H1 (cell line): ENCODE results near the gene TCEAL4. TPM values are rescaled to one million over a fixed set of nuclear protein-coding genes. Genes with fewer than 3 reads are reported as not detected.

Source experiments
- CTCF ChIA-PET: fragments of 300-600 bp; sonication (Branson Sonifier 250); formaldehyde crosslinking; loops from one replicate; lab custom pipeline; 2021; ENCODE audit not compliant: partially characterized antibody; lab: Charles Lee
- POLR2A ChIA-PET: fragments of 300-600 bp; sonication (Branson Sonifier 250); formaldehyde crosslinking; loops from one replicate; lab custom pipeline; 2021; ENCODE audit warnings: inconsistent platforms; ENCODE audit not compliant: partially characterized antibody; lab: Charles Lee
- DNase-seq, 2 experiments: peaks; one replicate each; pipeline versions ENCODE4 v3.0.0 to v3.0.0-alpha.2; 2010 to 2022; ENCODE audit warnings: low spot score in 2 of 2, low read depth in 1 of 2, mixed read lengths in 1 of 2
- FAIRE-seq: peaks from 2 replicates; lab custom pipeline; 2011; peaks lifted over from hg19 to GRCh38; lab: Jason Lieb, UNC
- H2AFZ ChIP-seq: 2 replicates; pipeline ENCODE4 v1.8.1; 2012; ENCODE audit warnings: low read length, inconsistent platforms
- H2AK5ac ChIP-seq: 2 replicates; pipeline ENCODE4 v1.6.1; 2013; ENCODE audit warnings: low read depth, low read length
- H2BK120ac ChIP-seq: replicated peaks from 2 replicates; pipeline ENCODE3; 2013; ENCODE audit warnings: low read depth, low read length, inconsistent platforms
- H2BK12ac ChIP-seq: 2 replicates; pipeline ENCODE4 v1.6.1; 2013; ENCODE audit warnings: low read depth, low read length
- H2BK15ac ChIP-seq: 2 replicates; pipeline ENCODE4 v1.6.1; 2013; ENCODE audit warnings: low read length
- H2BK20ac ChIP-seq: 2 replicates; pipeline ENCODE4 v1.6.1; 2013; ENCODE audit warnings: low read length
- H2BK5ac ChIP-seq: 2 replicates; pipeline ENCODE4 v1.6.1; 2013; ENCODE audit warnings: low read depth, low read length
- H3K14ac ChIP-seq: 2 replicates; pipeline ENCODE4 v1.6.1; 2013; ENCODE audit warnings: inconsistent platforms; ENCODE audit not compliant: insufficient read length
- H3K18ac ChIP-seq: 2 replicates; pipeline ENCODE4 v1.6.1; 2013; ENCODE audit warnings: low read length; ENCODE audit errors: extremely low read depth
- H3K23ac ChIP-seq: 2 replicates; pipeline ENCODE4 v1.6.1; 2013; ENCODE audit warnings: inconsistent platforms; ENCODE audit not compliant: insufficient read length
- H3K23me2 ChIP-seq: 2 replicates; pipeline ENCODE4 v1.6.1; 2013; ENCODE audit warnings: low read depth, low read length
- H3K27ac ChIP-seq: 2 replicates; pipeline ENCODE4 v1.6.1; 2011; ENCODE audit warnings: low read depth, low read length, inconsistent platforms
- H3K27me3 ChIP-seq, 4 experiments: replicated peaks in 1 of 4; 1 replicate in 1 of 4; 2 replicates in 3 of 4; pipeline versions ENCODE4 v1.6.1 to v1.8.1; 2011 to 2013; ENCODE audit warnings: low read length in 3 of 4, mild to moderate bottlenecking in 3 of 4, inconsistent platforms in 2 of 4, mixed read lengths in 2 of 4, moderate library complexity in 1 of 4; ENCODE audit not compliant: control insufficient read depth in 3 of 4, insufficient read depth in 3 of 4; ENCODE audit errors: extremely low read depth in 1 of 4
- H3K36me3 ChIP-seq, 4 experiments: 2 replicates each; pipeline versions ENCODE4 v1.6.1 to v1.8.1; 2011 to 2013; ENCODE audit warnings: mild to moderate bottlenecking in 4 of 4, low read length in 3 of 4, moderate library complexity in 2 of 4, control low read depth in 1 of 4, inconsistent platforms in 1 of 4; ENCODE audit not compliant: insufficient read depth in 4 of 4, control insufficient read depth in 2 of 4
- H3K4ac ChIP-seq: replicated peaks from 2 replicates; pipeline ENCODE3; 2013; ENCODE audit warnings: low read length, low read depth, mixed read lengths, inconsistent platforms; ENCODE audit not compliant: insufficient read length
- H3K4me1 ChIP-seq, 4 experiments: replicated peaks in 1 of 4; 1 replicate in 1 of 4; 2 replicates in 3 of 4; pipeline versions ENCODE4 v1.6.1 to v1.8.1; 2011 to 2013; ENCODE audit warnings: low read length in 3 of 4, inconsistent platforms in 2 of 4, mixed read lengths in 1 of 4; ENCODE audit not compliant: insufficient read depth in 4 of 4, control insufficient read depth in 3 of 4
- H3K4me2 ChIP-seq, 2 experiments: 2 replicates each; pipeline versions ENCODE4 v1.6.1 to v1.8.1; 2011 to 2013; ENCODE audit warnings: low read depth in 2 of 2, low read length in 2 of 2, control low read depth in 1 of 2, inconsistent platforms in 1 of 2, mild to moderate bottlenecking in 1 of 2; ENCODE audit not compliant: insufficient read depth in 1 of 2
- H3K4me3 ChIP-seq, 4 experiments: fragments of 200-600, 300-600 bp in 1 of 4; sonication (generic), shearing (Covaris generic), sonication (Bioruptor Twin) in 1 of 4; 2 replicates each; pipeline versions ENCODE4 v1.5.1 to v1.8.1; 2011 to 2016; ENCODE audit warnings: low read length in 4 of 4, low read depth in 3 of 4, control low read depth in 2 of 4, inconsistent platforms in 2 of 4, mild to moderate bottlenecking in 2 of 4, mixed read lengths in 1 of 4, moderate library complexity in 1 of 4; ENCODE audit not compliant: insufficient read depth in 2 of 4; ENCODE audit errors: extremely low read depth in 1 of 4
- H3K56ac ChIP-seq: replicated peaks from 2 replicates; pipeline ENCODE3; 2013; ENCODE audit warnings: low read depth, mild to moderate bottlenecking, mixed read lengths, low read length, inconsistent platforms; ENCODE audit not compliant: insufficient read length
- H3K79me1 ChIP-seq: 2 replicates; pipeline ENCODE4 v1.6.1; 2013; ENCODE audit warnings: low read depth, low read length, control low read depth
- H3K79me2 ChIP-seq, 2 experiments: 2 replicates each; pipeline versions ENCODE4 v1.6.1 to v1.8.1; 2012 to 2013; ENCODE audit warnings: low read length in 2 of 2, mild to moderate bottlenecking in 2 of 2, inconsistent platforms in 1 of 2; ENCODE audit not compliant: insufficient read depth in 2 of 2, control insufficient read depth in 1 of 2
- H3K9ac ChIP-seq, 4 experiments: replicated peaks in 1 of 4; 1 replicate in 1 of 4; 2 replicates in 3 of 4; pipeline versions ENCODE4 v1.6.1 to v1.8.1; 2011 to 2013; ENCODE audit warnings: low read depth in 3 of 4, low read length in 3 of 4, control low read depth in 2 of 4, mild to moderate bottlenecking in 2 of 4, moderate library complexity in 2 of 4, inconsistent platforms in 1 of 4; ENCODE audit errors: extremely low read depth in 1 of 4
- H3K9me3 ChIP-seq, 2 experiments: 2 replicates each; pipeline versions ENCODE4 v1.6.1 to v1.8.1; 2012 to 2013; ENCODE audit warnings: mild to moderate bottlenecking in 2 of 2, moderate library complexity in 2 of 2, control low read depth in 1 of 2, inconsistent platforms in 1 of 2, low read depth in 1 of 2, low read length in 1 of 2, mixed read lengths in 1 of 2; ENCODE audit not compliant: insufficient read depth in 2 of 2
- H4K20me1 ChIP-seq, 2 experiments: replicated peaks in 1 of 2; 2 replicates each; pipeline versions ENCODE3 to v1.8.1; 2011 to 2013; ENCODE audit warnings: inconsistent platforms in 2 of 2, low read length in 2 of 2, mild to moderate bottlenecking in 1 of 2; ENCODE audit not compliant: insufficient read depth in 2 of 2, control insufficient read depth in 1 of 2
- H4K5ac ChIP-seq: 2 replicates; pipeline ENCODE4 v1.6.1; 2013; ENCODE audit warnings: low read length, low read depth, mixed read lengths, inconsistent platforms; ENCODE audit not compliant: insufficient read length
- H4K8ac ChIP-seq: 2 replicates; pipeline ENCODE4 v1.8.0; 2013; ENCODE audit warnings: mild to moderate bottlenecking, moderate library complexity, low read length, inconsistent platforms; ENCODE audit not compliant: insufficient read depth; ENCODE audit errors: extremely low read depth
- H4K91ac ChIP-seq: replicated peaks from 2 replicates; pipeline ENCODE3; 2013; ENCODE audit warnings: low read length, mixed read lengths, inconsistent platforms; ENCODE audit not compliant: insufficient read length
- CTBP2 ChIP-seq: IDR thresholded peaks from 2 replicates; pipeline ENCODE4 v1.7.0; 2011; ENCODE audit warnings: borderline replicate concordance, mild to moderate bottlenecking, moderate library complexity, mixed read lengths, low read length; ENCODE audit not compliant: insufficient read depth, insufficient read length
- EP300 ChIP-seq, 2 experiments: IDR thresholded peaks; 1 replicate in 1 of 2; 2 replicates in 1 of 2; pipeline ENCODE4 v1.6.1; 2011 to 2012; ENCODE audit warnings: low read depth in 2 of 2, low read length in 2 of 2, mild to moderate bottlenecking in 2 of 2, borderline replicate concordance in 1 of 2, inconsistent platforms in 1 of 2, moderate library complexity in 1 of 2
- KDM4A ChIP-seq: IDR thresholded peaks from one replicate; pipeline ENCODE4 v1.7.1; 2012; ENCODE audit warnings: low read depth, mild to moderate bottlenecking, moderate library complexity, low read length, inconsistent platforms; ENCODE audit not compliant: severe bottlenecking
- RBBP5 ChIP-seq: IDR thresholded peaks from 2 replicates; pipeline ENCODE4 v1.7.1; 2012; ENCODE audit warnings: low read depth, mild to moderate bottlenecking, inconsistent platforms, low read length, moderate library complexity, borderline replicate concordance
- TAF1 ChIP-seq: IDR thresholded peaks from 2 replicates; pipeline ENCODE4 v1.6.1; 2011; ENCODE audit warnings: mild to moderate bottlenecking, low read depth, low read length
- WGBS, 2 experiments: shearing (Covaris generic) in 1 of 2; methylation state at CpG; one replicate each; pipeline versions ENCODE4 v1.1.6 to v1.1.7; 2013 to 2015; ENCODE audit warnings: low lambda C conversion rate in 2 of 2, mixed read lengths in 2 of 2, inconsistent platforms in 1 of 2, low coverage in 1 of 2, missing lambda C conversion rate in 1 of 2; ENCODE audit not compliant: insufficient replicate concordance in 2 of 2, insufficient coverage in 1 of 2, insufficient read length in 1 of 2; ENCODE audit errors: extremely low coverage in 1 of 2, missing lambda C conversion rate in 1 of 2; 5-methylcytosine and 5-hydroxymethylcytosine counted together
- polyA plus RNA-seq, 7 experiments: library from polyadenylated mRNA; depleted of rRNA in 3 of 7; stranded (reverse) in 5 of 7; unstranded in 2 of 7; fragments of >200 nt in 5 of 7; fragments of 200-250 nt in 2 of 7; gene quantifications; 1 replicate in 5 of 7; 2 replicates in 1 of 7; 4 replicates in 1 of 7; pipeline versions ENCODE4 v1.2.1 to v1.2.3, GENCODE V29; 2011 to 2013; ENCODE audit warnings: missing spikeins in 2 of 7, mixed read lengths in 2 of 7
- total RNA-seq: library from RNA; stranded (reverse); fragmentation: NEBNext Ultra II Directional; extraction: Animal tissue kit (Norgen Biotek cat#: 25700); gene quantifications from 2 replicates; pipeline ENCODE4 v1.2.1, GENCODE V29; 2021

The TCEAL4 gene
- total and polyA plus RNA-seq, 2 of the 8 experiments (the other 6 are each of a cell fraction or from before 2014, with no cell fraction given), result 10.1 to 53.0 TPM

DNA sequence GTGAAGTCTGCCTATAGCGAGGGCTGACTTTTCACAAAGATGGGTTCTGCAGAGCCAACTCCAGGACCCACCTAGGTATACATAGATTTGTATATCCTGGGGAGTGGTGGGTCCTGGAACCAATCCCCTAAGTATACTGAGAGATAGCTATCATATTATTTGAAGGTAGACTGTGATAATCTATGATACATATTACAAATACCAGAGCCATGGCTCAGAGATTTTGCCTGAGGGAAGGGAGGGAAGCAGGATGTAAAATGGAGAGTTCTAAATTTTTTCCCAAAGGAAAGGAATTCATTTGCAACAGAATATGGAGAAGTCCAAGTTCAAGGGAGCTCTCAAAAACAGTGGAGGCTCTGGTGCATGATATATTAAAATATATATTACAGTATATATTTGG is 29.7 kb downstream of the TCEAL4 start:
- Histone ChIP-seq H3K4ac (no peak overlapping the region), H2AK5ac (no peak overlapping the region), H2BK5ac (no peak overlapping the region), H3K14ac (no peak overlapping the region), H4K91ac (no peak overlapping the region), H3K4me1 (no peaks in the 10 kb centered on the region), H2BK12ac (no peak overlapping the region), H4K5ac (no peak overlapping the region), H3K27ac (no peak overlapping the region), H2BK15ac (no peak overlapping the region), H4K8ac (no peak overlapping the region), H3K79me2 (no peaks in the 10 kb centered on the region), H4K20me1 (no peaks in the 10 kb centered on the region), H2BK120ac (no peak overlapping the region), H3K9ac (no peak overlapping the region), H3K56ac (no peak overlapping the region), H3K36me3 (no peaks in the 10 kb centered on the region; a peak in 1 of 8 replicates), H2AFZ (no peak overlapping the region), H3K23me2 (no peaks in the 10 kb centered on the region), H3K79me1 (no peaks in the 10 kb centered on the region), H2BK20ac (no peak overlapping the region), H3K23ac (no peak overlapping the region), H3K18ac (no peak overlapping the region), H3K4me2 (no peak overlapping the region), H3K9me3 (no peaks in the 10 kb centered on the region), H3K4me3 (no peak overlapping the region), H3K27me3 (no peaks in the 10 kb centered on the region)
- TF ChIP-seq RBBP5 (no peak), KDM4A (no peak), TAF1 (no peak), EP300 (IDR thresholded peaks at IDR 0.05; ENCODE audit: borderline replicate concordance in 1 of 2, low read depth in 2 of 2, low read length in 2 of 2) (no peak), CTBP2 (no peak)
- no peak for FAIRE-seq
- ChIA-PET POLR2A (interaction anchor here (0.6 kb wide), 1 partner anchor 161 kb away, joined by 3 read pairs; no protein-coding TSS in a partner anchor), CTCF (no interaction called here)
- WGBS, 2 experiments, result 91% methylated on average over 1 of the region's 1 CpG; no CpG with 5 or more reads in 1 of the 2 experiments
- no peak for DNase-seq
